Pons (tissue), 1 donor: ENCODE measurements around the gene DNMT3L.

Experiments
- DNase-seq: peaks from one replicate; pipeline ENCODE4 v3.0.0-alpha.2; 2016; ENCODE audit warnings: low spot score

The DNMT3L gene

GRCh38 chr21:44261675-44262295 is at the start of gene DNMT3L:
Gene DNMT3L, minus strand, starts transcription at chr21:44261897. Its CDS starts 638 bp downstream, at chr21:44261259.
- DNase-seq, result no peak

GRCh38 chr21:44310628-44311507 is 49.2 kb upstream of the DNMT3L start:
- DNase-seq, result no peak

GRCh38 chr21:44306936-44307704 is 45.4 kb upstream of the DNMT3L start:
- DNase-seq, result no peak

GRCh38 chr21:44305691-44306090 is 44.0 kb upstream of the DNMT3L start:
- DNase-seq, result peak; percentile 74

- DNase-seq, result peak; percentile 79
Observed at GRCh38 chr21:44304877-44305293, 43.2 kb upstream of the DNMT3L start.

- DNase-seq, result peak; percentile 75
Observed at GRCh38 chr21:44304011-44304616, 42.4 kb upstream of the DNMT3L start.

- DNase-seq, result no peak
Observed at GRCh38 chr21:44303490-44303981, 41.8 kb upstream of the DNMT3L start.

- DNase-seq, result peak; percentile 35
Observed at GRCh38 chr21:44302573-44303401, 41.1 kb upstream of the DNMT3L start.

- DNase-seq, result peak; percentile 11
Observed at GRCh38 chr21:44301961-44302406, 40.3 kb upstream of the DNMT3L start.

- no peak for DNase-seq
Observed at GRCh38 chr21:44301141-44301540, 39.4 kb upstream of the DNMT3L start.

GRCh38 chr21:44300262-44300959 is 38.7 kb upstream of the DNMT3L start:
- DNase-seq, result peak; percentile 42

- DNase-seq, result peak; percentile 48
Observed at GRCh38 chr21:44299458-44300261, 38.0 kb upstream of the DNMT3L start, which contains the start of gene PFKL. Gene PFKL, plus strand, starts transcription at chr21:44300053. Its CDS starts 53 bp downstream, at chr21:44300106.

- no peak for DNase-seq
Observed at GRCh38 chr21:44299085-44299457, 37.4 kb upstream of the DNMT3L start.

- no peak for DNase-seq
Observed at GRCh38 chr21:44298301-44298700, 36.6 kb upstream of the DNMT3L start.

- peak; percentile 91 for DNase-seq
Observed at GRCh38 chr21:44297525-44298290, 36.0 kb upstream of the DNMT3L start.

- no peak for DNase-seq
Observed at GRCh38 chr21:44296916-44297315, 35.2 kb upstream of the DNMT3L start.

GRCh38 chr21:44296103-44296519 is 34.4 kb upstream of the DNMT3L start:
- DNase-seq, result no peak

- no peak for DNase-seq
Observed at GRCh38 chr21:44295646-44296045, 33.9 kb upstream of the DNMT3L start.
